CD4-positive, CD25-positive, alpha-beta regulatory T cell (primary cell): ENCODE data around the gene COL5A1. TPM values are rescaled to one million over a fixed set of nuclear protein-coding genes. Genes with fewer than 3 reads are reported as not detected.

Experiments
- ATAC-seq, 2 donors: fragments of 150-1000 bp; cut with Tn5 transposase; one replicate each; pipeline ENCODE4 v1.10.0; 2021; ENCODE audit warnings: low read depth in 2 of 2, moderate number of reproducible peaks in 2 of 2, moderate library complexity in 1 of 2
- DNase-seq, 3 donors: peaks; one replicate each; pipeline versions ENCODE4 v3.0.0 to v3.0.0-alpha.2; 2012 to 2022; ENCODE audit warnings: mixed read lengths in 1 of 3
- H3K27ac ChIP-seq: one replicate; pipeline ENCODE4 v1.7.0; 2013; ENCODE audit warnings: mild to moderate bottlenecking, low read length; ENCODE audit not compliant: insufficient read depth, poor library complexity, severe bottlenecking
- H3K27me3 ChIP-seq: one replicate; pipeline ENCODE4 v1.7.0; 2013; ENCODE audit warnings: low read length; ENCODE audit not compliant: control insufficient read depth, insufficient read depth
- H3K36me3 ChIP-seq: one replicate; pipeline ENCODE4 v1.7.0; 2013; ENCODE audit warnings: mild to moderate bottlenecking, low read length, moderate library complexity; ENCODE audit not compliant: control insufficient read depth, insufficient read depth
- H3K4me1 ChIP-seq: 2 replicates; pipeline ENCODE4 v1.7.0; 2013; ENCODE audit warnings: mild to moderate bottlenecking, low read length; ENCODE audit not compliant: insufficient read depth, control insufficient read depth, poor library complexity, severe bottlenecking
- H3K4me3 ChIP-seq: one replicate; pipeline ENCODE4 v1.7.0; 2013; ENCODE audit warnings: low read depth, mild to moderate bottlenecking, low read length, moderate library complexity
- H3K9me3 ChIP-seq, 2 experiments: 1 replicate in 1 of 2; 2 replicates in 1 of 2; pipeline ENCODE4 v1.7.0; 2013; ENCODE audit warnings: low read length in 2 of 2, mild to moderate bottlenecking in 1 of 2, moderate library complexity in 1 of 2; ENCODE audit not compliant: control insufficient read depth in 2 of 2
- H3K27ac Mint-ChIP-seq, 3 donors: one replicate each; pipeline ENCODE4 v1.8.0; 2020 to 2022; ENCODE audit warnings: mild to moderate bottlenecking in 3 of 3, mixed read lengths in 3 of 3, moderate library complexity in 2 of 3
- H3K27me3 Mint-ChIP-seq: one replicate; pipeline ENCODE4 v1.8.0; 2022; ENCODE audit warnings: mild to moderate bottlenecking, mixed read lengths
- H3K36me3 Mint-ChIP-seq: one replicate; pipeline ENCODE4 v1.8.0; 2020; ENCODE audit warnings: mixed read lengths
- H3K4me1 Mint-ChIP-seq, 4 donors: one replicate each; pipeline ENCODE4 v1.8.0; 2020 to 2022; ENCODE audit warnings: mixed read lengths in 4 of 4, mild to moderate bottlenecking in 1 of 4
- H3K4me3 Mint-ChIP-seq, 4 donors: one replicate each; pipeline ENCODE4 v1.8.0; 2020 to 2022; ENCODE audit warnings: mild to moderate bottlenecking in 4 of 4, mixed read lengths in 4 of 4, moderate library complexity in 3 of 4
- H3K9me3 Mint-ChIP-seq, 7 donors: one replicate each; pipeline ENCODE4 v1.8.0; 2020 to 2022; ENCODE audit warnings: mixed read lengths in 7 of 7, mild to moderate bottlenecking in 3 of 7, moderate library complexity in 2 of 7
- polyA plus RNA-seq, 4 donors: library from polyadenylated mRNA; unstranded; fragments of 300-500 nt; fragmentation: Illumina TruSeq; gene quantifications; one replicate each; pipeline ENCODE4 v1.2.3, GENCODE V29; 2021
- total RNA-seq: library from RNA; stranded (reverse); gene quantifications from one replicate; pipeline ENCODE4 v1.2.3, GENCODE V29; 2022

Gene COL5A1
- total and polyA plus RNA-seq, 5 donors from 2014 or later, result 0.02 to 1.7 (median 0.10) TPM; not detected in 2

- no peaks in the 10 kb centered on the region for H3K4me1 ChIP-seq
- no peak overlapping the region for H3K27ac ChIP-seq
- no peaks in the 10 kb centered on the region for H3K27me3 ChIP-seq
- no peaks in the 10 kb centered on the region for H3K9me3 ChIP-seq
- H3K36me3 ChIP-seq, result no peaks in the 10 kb centered on the region
- no peak overlapping the region for H3K27ac Mint-ChIP-seq
- no peaks in the 10 kb centered on the region for H3K4me1 Mint-ChIP-seq
- no peak for DNase-seq
- no peak for ATAC-seq
- no peak overlapping the region for H3K4me3 Mint-ChIP-seq
- H3K27me3 Mint-ChIP-seq, result no peaks in the 10 kb centered on the region
- no peak overlapping the region for H3K4me3 ChIP-seq
- H3K36me3 Mint-ChIP-seq, result no peaks in the 10 kb centered on the region
- H3K9me3 Mint-ChIP-seq, result peaks cover 0 to 1% (median 0%) of the 10 kb centered on the region in 7 donors
Measured at GRCh38 chr9:134630393-134630790, 11.2 kb upstream of the COL5A1 start.

- no peak overlapping the region for H3K4me3 Mint-ChIP-seq
- peaks cover 0 to 1% (median 0%) of the 10 kb centered on the region in 7 donors for H3K9me3 Mint-ChIP-seq
- H3K36me3 ChIP-seq, result no peaks in the 10 kb centered on the region
- H3K9me3 ChIP-seq, result no peaks in the 10 kb centered on the region
- no peaks in the 10 kb centered on the region for H3K27me3 ChIP-seq
- no peaks in the 10 kb centered on the region for H3K27me3 Mint-ChIP-seq
- H3K27ac Mint-ChIP-seq, result no peak overlapping the region
- H3K4me1 Mint-ChIP-seq, result no peaks in the 10 kb centered on the region
- no peak for ATAC-seq
- H3K4me1 ChIP-seq, result no peaks in the 10 kb centered on the region
- DNase-seq, result no peak
- no peak overlapping the region for H3K27ac ChIP-seq
- no peaks in the 10 kb centered on the region for H3K36me3 Mint-ChIP-seq
- no peak overlapping the region for H3K4me3 ChIP-seq
Measured at GRCh38 chr9:134630861-134631260, 10.7 kb upstream of the COL5A1 start.

GRCh38 chr9:134631881-134632280 lies 9.7 kb upstream of the COL5A1 start:
- Histone ChIP-seq H3K4me1 (no peaks in the 10 kb centered on the region), H3K36me3 (no peaks in the 10 kb centered on the region), H3K27me3 (no peaks in the 10 kb centered on the region), H3K4me3 (no peak overlapping the region), H3K9me3 (no peaks in the 10 kb centered on the region), H3K27ac (no peak overlapping the region)
- DNase-seq (no peak), ATAC-seq (no peak)
- H3K27me3 Mint-ChIP-seq, result no peaks in the 10 kb centered on the region
- peaks cover 0 to 1% (median 0%) of the 10 kb centered on the region in 7 donors for H3K9me3 Mint-ChIP-seq
- H3K4me3 Mint-ChIP-seq, result no peak overlapping the region
- no peaks in the 10 kb centered on the region for H3K4me1 Mint-ChIP-seq
- no peaks in the 10 kb centered on the region for H3K36me3 Mint-ChIP-seq
- H3K27ac Mint-ChIP-seq, result no peak overlapping the region

GRCh38 chr9:134632329-134632728 lies 9.3 kb upstream of the COL5A1 start:
- no peaks in the 10 kb centered on the region for H3K4me1 Mint-ChIP-seq
- Histone ChIP-seq H3K27ac (no peak overlapping the region), H3K27me3 (no peaks in the 10 kb centered on the region), H3K36me3 (no peaks in the 10 kb centered on the region), H3K9me3 (no peaks in the 10 kb centered on the region), H3K4me3 (no peak overlapping the region), H3K4me1 (no peaks in the 10 kb centered on the region)
- H3K27me3 Mint-ChIP-seq, result no peaks in the 10 kb centered on the region
- ATAC-seq (no peak), DNase-seq (no peak)
- peaks cover 0 to 1% (median 0%) of the 10 kb centered on the region in 7 donors for H3K9me3 Mint-ChIP-seq
- H3K36me3 Mint-ChIP-seq, result no peaks in the 10 kb centered on the region
- H3K27ac Mint-ChIP-seq, result no peak overlapping the region
- no peak overlapping the region for H3K4me3 Mint-ChIP-seq

- DNase-seq, result no peak
- H3K4me3 ChIP-seq, result no peak overlapping the region
- Mint-ChIP-seq H3K27me3 (no peaks in the 10 kb centered on the region), H3K9me3 (peaks cover 0 to 1% (median 0%) of the 10 kb centered on the region in 7 donors), H3K36me3 (no peaks in the 10 kb centered on the region), H3K4me1 (no peaks in the 10 kb centered on the region), H3K4me3 (no peak overlapping the region), H3K27ac (no peak overlapping the region)
- H3K27ac ChIP-seq, result no peak overlapping the region
- no peaks in the 10 kb centered on the region for H3K36me3 ChIP-seq
- H3K4me1 ChIP-seq, result no peaks in the 10 kb centered on the region
- H3K9me3 ChIP-seq, result no peaks in the 10 kb centered on the region
- no peaks in the 10 kb centered on the region for H3K27me3 ChIP-seq
- no peak for ATAC-seq
Measured at GRCh38 chr9:134633362-134634142, 8.1 kb upstream of the COL5A1 start.

- Mint-ChIP-seq H3K27ac (no peak overlapping the region), H3K27me3 (no peaks in the 10 kb centered on the region), H3K9me3 (peaks cover 0 to 1% (median 0%) of the 10 kb centered on the region in 7 donors), H3K4me1 (no peaks in the 10 kb centered on the region), H3K36me3 (no peaks in the 10 kb centered on the region), H3K4me3 (no peak overlapping the region)
- H3K9me3 ChIP-seq, result no peaks in the 10 kb centered on the region
- H3K27me3 ChIP-seq, result no peaks in the 10 kb centered on the region
- no peak overlapping the region for H3K4me3 ChIP-seq
- no peak overlapping the region for H3K27ac ChIP-seq
- H3K36me3 ChIP-seq, result no peaks in the 10 kb centered on the region
- ATAC-seq (no peak), DNase-seq (no peak)
- H3K4me1 ChIP-seq, result no peaks in the 10 kb centered on the region
Measured at GRCh38 chr9:134634176-134634575, 7.4 kb upstream of the COL5A1 start.

- H3K27ac Mint-ChIP-seq, result no peak overlapping the region
- H3K9me3 Mint-ChIP-seq, result peaks cover 0 to 1% (median 0%) of the 10 kb centered on the region in 7 donors
- Histone ChIP-seq H3K27me3 (no peaks in the 10 kb centered on the region), H3K36me3 (no peaks in the 10 kb centered on the region), H3K27ac (no peak overlapping the region), H3K9me3 (no peaks in the 10 kb centered on the region), H3K4me1 (no peaks in the 10 kb centered on the region), H3K4me3 (no peak overlapping the region)
- no peaks in the 10 kb centered on the region for H3K36me3 Mint-ChIP-seq
- H3K4me1 Mint-ChIP-seq, result no peaks in the 10 kb centered on the region
- no peak for DNase-seq
- ATAC-seq, result no peak
- H3K27me3 Mint-ChIP-seq, result no peaks in the 10 kb centered on the region
- H3K4me3 Mint-ChIP-seq, result no peak overlapping the region
Measured at GRCh38 chr9:134634667-134635230, 6.9 kb upstream of the COL5A1 start.
